HUES64 (cell line): ENCODE measurements around the gene XYLT1.

ENCODE experiments used
- H3K27ac ChIP-seq: 2 replicates; pipeline ENCODE4 v1.7.0; 2013; ENCODE audit warnings: low read depth, low read length, inconsistent platforms
- H3K27me3 ChIP-seq: 2 replicates; pipeline ENCODE4 v1.6.1; 2013; ENCODE audit warnings: mild to moderate bottlenecking, low read length; ENCODE audit not compliant: insufficient read depth
- H3K36me3 ChIP-seq: 2 replicates; pipeline ENCODE4 v1.6.1; 2013; ENCODE audit warnings: mild to moderate bottlenecking, low read length; ENCODE audit not compliant: insufficient read depth
- H3K4me1 ChIP-seq: 2 replicates; pipeline ENCODE4 v1.6.1; 2013; ENCODE audit warnings: mild to moderate bottlenecking, low read length, moderate library complexity; ENCODE audit not compliant: insufficient read depth
- H3K4me3 ChIP-seq: 2 replicates; pipeline ENCODE4 v1.5.1; 2013; ENCODE audit warnings: mild to moderate bottlenecking, low read length, moderate library complexity
- H3K9ac ChIP-seq: 2 replicates; pipeline ENCODE4 v1.6.1; 2013; ENCODE audit warnings: mild to moderate bottlenecking, low read depth, low read length
- H3K9me3 ChIP-seq: 2 replicates; pipeline ENCODE4 v1.6.1; 2013; ENCODE audit warnings: low read depth, low read length; ENCODE audit not compliant: insufficient read depth
- WGBS: fragments of 150-250, 120-280 bp; methylation state at CpG from one replicate; pipeline ENCODE4 v1.1.7; 2013; ENCODE audit warnings: missing lambda C conversion rate; 5-methylcytosine and 5-hydroxymethylcytosine counted together

XYLT1 gene

GRCh38 chr16:17327664-17328335, 143.0 kb downstream of the XYLT1 start:
- Histone ChIP-seq H3K27me3 (no peaks in the 10 kb centered on the region), H3K9me3 (no peaks in the 10 kb centered on the region), H3K27ac (no peak overlapping the region), H3K36me3 (no peaks in the 10 kb centered on the region), H3K9ac (no peak overlapping the region), H3K4me1 (no peaks in the 10 kb centered on the region; the same call in 1 of the 2 replicates), H3K4me3 (no peak overlapping the region)
- WGBS = 98% methylated on average over 10 of the region's 10 CpGs

GRCh38 chr16:17325476-17326143, 145.2 kb downstream of the XYLT1 start:
- Histone ChIP-seq H3K27me3 (no peaks in the 10 kb centered on the region), H3K9me3 (no peaks in the 10 kb centered on the region), H3K36me3 (no peaks in the 10 kb centered on the region), H3K9ac (no peak overlapping the region), H3K4me1 (no peaks in the 10 kb centered on the region; the same call in 1 of the 2 replicates), H3K4me3 (no peak overlapping the region), H3K27ac (no peak overlapping the region)
- WGBS = 94% methylated on average over 7 of the region's 8 CpGs

GRCh38 chr16:17324451-17324850, 146.3 kb downstream of the XYLT1 start:
- Histone ChIP-seq H3K9ac (no peak overlapping the region), H3K27ac (no peak overlapping the region), H3K9me3 (no peaks in the 10 kb centered on the region), H3K4me1 (no peaks in the 10 kb centered on the region; the same call in 1 of the 2 replicates), H3K4me3 (no peak overlapping the region), H3K36me3 (no peaks in the 10 kb centered on the region), H3K27me3 (no peaks in the 10 kb centered on the region)
- 97% methylated on average over 9 of the region's 10 CpGs for WGBS

- H3K4me1 ChIP-seq = peaks cover 10% of the 10 kb centered on the region
- no peaks in the 10 kb centered on the region for H3K9me3 ChIP-seq
- H3K4me3 ChIP-seq = no peak overlapping the region
- no peak overlapping the region for H3K27ac ChIP-seq
- no peak overlapping the region for H3K9ac ChIP-seq
- H3K36me3 ChIP-seq = no peaks in the 10 kb centered on the region
- WGBS = 80% methylated on average over 10 of the region's 10 CpGs
- H3K27me3 ChIP-seq = no peaks in the 10 kb centered on the region
These were observed 147.6 kb downstream of the XYLT1 start for GRCh38 chr16:17323171-17323570.

- H3K27ac ChIP-seq = no peak overlapping the region
- no peaks in the 10 kb centered on the region for H3K9me3 ChIP-seq
- H3K4me3 ChIP-seq = no peak overlapping the region
- no peaks in the 10 kb centered on the region for H3K27me3 ChIP-seq
- H3K9ac ChIP-seq = no peak overlapping the region
- WGBS = 79% methylated on average over 6 of the region's 6 CpGs
- no peaks in the 10 kb centered on the region for H3K36me3 ChIP-seq
- H3K4me1 ChIP-seq = peaks cover 10% of the 10 kb centered on the region
These were observed 148.9 kb downstream of the XYLT1 start for GRCh38 chr16:17321824-17322223.

- no peaks in the 10 kb centered on the region for H3K36me3 ChIP-seq
- H3K9ac ChIP-seq = no peak overlapping the region
- H3K4me3 ChIP-seq = no peak overlapping the region
- H3K9me3 ChIP-seq = no peaks in the 10 kb centered on the region
- WGBS = 94% methylated on average over 3 of the region's 3 CpGs
- no peaks in the 10 kb centered on the region for H3K27me3 ChIP-seq
- H3K4me1 ChIP-seq = peaks cover 10% of the 10 kb centered on the region
- no peak overlapping the region for H3K27ac ChIP-seq
These were observed 150.8 kb downstream of the XYLT1 start for GRCh38 chr16:17320009-17320408.

GRCh38 chr16:17318238-17318637, 152.5 kb downstream of the XYLT1 start:
- H3K4me3 ChIP-seq = no peak overlapping the region
- no peaks in the 10 kb centered on the region for H3K36me3 ChIP-seq
- peaks cover 10% of the 10 kb centered on the region for H3K4me1 ChIP-seq
- H3K9me3 ChIP-seq = no peaks in the 10 kb centered on the region
- H3K27ac ChIP-seq = peak overlapping the region; percentile 60; the same call in 1 of the 2 replicates
- no peaks in the 10 kb centered on the region for H3K27me3 ChIP-seq
- WGBS = 58% methylated on average over 5 of the region's 5 CpGs
- H3K9ac ChIP-seq = no peak overlapping the region

GRCh38 chr16:17316005-17316404, 154.8 kb downstream of the XYLT1 start:
- peaks cover 10% of the 10 kb centered on the region for H3K4me1 ChIP-seq
- H3K9me3 ChIP-seq = no peaks in the 10 kb centered on the region
- no peaks in the 10 kb centered on the region for H3K36me3 ChIP-seq
- no peak overlapping the region for H3K9ac ChIP-seq
- WGBS = 93% methylated on average over 4 of the region's 4 CpGs
- H3K27ac ChIP-seq = no peak overlapping the region
- H3K27me3 ChIP-seq = no peaks in the 10 kb centered on the region
- no peak overlapping the region for H3K4me3 ChIP-seq

- Histone ChIP-seq H3K27me3 (no peaks in the 10 kb centered on the region), H3K27ac (no peak overlapping the region), H3K4me3 (no peak overlapping the region), H3K9ac (no peak overlapping the region), H3K36me3 (no peaks in the 10 kb centered on the region), H3K9me3 (no peaks in the 10 kb centered on the region), H3K4me1 (peaks cover 19% of the 10 kb centered on the region)
- 94% methylated on average over 7 of the region's 7 CpGs for WGBS
These were observed 156.8 kb downstream of the XYLT1 start for GRCh38 chr16:17313793-17314547.

- H3K4me1 ChIP-seq = peaks cover 12% of the 10 kb centered on the region
- no peak overlapping the region for H3K27ac ChIP-seq
- 90% methylated on average over 4 of the region's 4 CpGs for WGBS
These were observed 157.6 kb downstream of the XYLT1 start for GRCh38 chr16:17313085-17313611.

GRCh38 chr16:17312094-17312710, 158.6 kb downstream of the XYLT1 start:
- H3K4me3 ChIP-seq = no peak overlapping the region
- H3K27ac ChIP-seq = no peak overlapping the region
- H3K9ac ChIP-seq = no peak overlapping the region
- H3K27me3 ChIP-seq = no peaks in the 10 kb centered on the region
- WGBS = 81% methylated on average over 8 of the region's 8 CpGs
- H3K36me3 ChIP-seq = no peaks in the 10 kb centered on the region
- no peaks in the 10 kb centered on the region for H3K9me3 ChIP-seq
- H3K4me1 ChIP-seq = peaks cover 18% of the 10 kb centered on the region

More at GRCh38 chr16:17313085-17313611, 157.6 kb downstream of the XYLT1 start:
- Histone ChIP-seq H3K9ac (no peak overlapping the region), H3K36me3 (no peaks in the 10 kb centered on the region), H3K4me3 (no peak overlapping the region), H3K9me3 (no peaks in the 10 kb centered on the region), H3K27me3 (no peaks in the 10 kb centered on the region)
